ENCODE data around the gene RNF217. TPM values are rescaled to one million over a fixed set of nuclear protein-coding genes. Genes with fewer than 3 reads are reported as not detected.

Gene RNF217
- total RNA-seq, 1 experiment from 2014 or later = 37.7 TPM

- no peak overlapping the region for H3K4me3 ChIP-seq (ENCODE audit: low read depth in 2 of 2, low read length in 2 of 2)
- intact Hi-C loops (cut with micrococcal nuclease; ENCODE audit: unreplicated experiment) (loop anchor here (10.0 kb wide), 1 partner anchor 151 kb away; the partner anchor contains the start of gene RNF217), in situ Hi-C loops (cut with HindIII; ENCODE audit: low pct_unique_long_range_greater_than_20kb, low sequenced_read_pairs) (no loop called here)
- ATAC-seq = no peak
- POLR2A ChIA-PET = no interaction called here
- H3K27ac ChIP-seq (ENCODE audit: low read length) = no peak overlapping the region
- H3K4me1 ChIP-seq (ENCODE audit: control insufficient read depth, insufficient read depth, low read length) = no peaks in the 10 kb centered on the region; the same call in 1 of the 2 replicates
- TF ChIP-seq REST (IDR thresholded peaks at IDR 0.05; ENCODE audit: insufficient read depth in 1 of 2, low read depth in 2 of 2, low read length in 1 of 2) (no peak), SIN3A (IDR thresholded peaks at IDR 0.05; ENCODE audit: borderline replicate concordance, insufficient read depth, low read depth, low read length) (no peak), POLR2AphosphoS5 (IDR thresholded peaks at IDR 0.05; ENCODE audit: low read depth, low read length) (no peak), TCF7L2 (IDR thresholded peaks at IDR 0.05; ENCODE audit: low read depth, low read length) (no peak), CTCF (IDR thresholded peaks at IDR 0.05) (no peak)
- CTCF ChIA-PET = no interaction called here
- no peaks in the 10 kb centered on the region for H3K27me3 ChIP-seq (ENCODE audit: control insufficient read depth, insufficient read depth, low read length)
- no peaks in the 10 kb centered on the region for H3K36me3 ChIP-seq (ENCODE audit: control insufficient read depth, insufficient read depth, low read length)
- no peak for DNase-seq (ENCODE audit: low read depth, low spot score)
- H3K9me3 ChIP-seq (ENCODE audit: control insufficient read depth, insufficient read depth, low read depth, low read length) = peaks cover 5% of the 10 kb centered on the region; the same call in 1 of the 2 replicates
- BruUV-seq (replicated peaks) = no TSS peak
These were observed 153.9 kb downstream of the RNF217 start for GRCh38 chr6:125116170-125116569.

GRCh38 chr6:125116710-125117109 is 154.5 kb downstream of the RNF217 start:
- DNase-seq (ENCODE audit: low read depth, low spot score) = no peak
- BruUV-seq (replicated peaks) = no TSS peak
- POLR2A ChIA-PET = no interaction called here
- 0 out of 2 replicates have a peak, but pooled peaks cover 1% of the 10 kb centered on the region for H3K9me3 ChIP-seq (ENCODE audit: control insufficient read depth, insufficient read depth, low read depth, low read length)
- CTCF ChIA-PET = no interaction called here
- intact Hi-C loops (cut with micrococcal nuclease; ENCODE audit: unreplicated experiment) = loop anchor here (10.0 kb wide), 1 partner anchor 152 kb away; the partner anchor contains the start of gene RNF217
- H3K27me3 ChIP-seq (ENCODE audit: control insufficient read depth, insufficient read depth, low read length) = no peaks in the 10 kb centered on the region
- in situ Hi-C loops (cut with HindIII; ENCODE audit: low pct_unique_long_range_greater_than_20kb, low sequenced_read_pairs) = no loop called here
- H3K4me3 ChIP-seq (ENCODE audit: low read depth in 2 of 2, low read length in 2 of 2) = no peak overlapping the region
- no peaks in the 10 kb centered on the region; the same call in 1 of the 2 replicates for H3K4me1 ChIP-seq (ENCODE audit: control insufficient read depth, insufficient read depth, low read length)
- no peak for ATAC-seq
- TF ChIP-seq SIN3A (IDR thresholded peaks at IDR 0.05; ENCODE audit: borderline replicate concordance, insufficient read depth, low read depth, low read length) = no peak
- no peak for TF ChIP-seq REST (IDR thresholded peaks at IDR 0.05; ENCODE audit: insufficient read depth in 1 of 2, low read depth in 2 of 2, low read length in 1 of 2)
- TF ChIP-seq POLR2AphosphoS5 (IDR thresholded peaks at IDR 0.05; ENCODE audit: low read depth, low read length) = no peak
- no peak for TF ChIP-seq CTCF (IDR thresholded peaks at IDR 0.05)
- TF ChIP-seq TCF7L2 (IDR thresholded peaks at IDR 0.05; ENCODE audit: low read depth, low read length) = no peak
- H3K27ac ChIP-seq (ENCODE audit: low read length) = no peak overlapping the region
- H3K36me3 ChIP-seq (ENCODE audit: control insufficient read depth, insufficient read depth, low read length) = no peaks in the 10 kb centered on the region
